Calu3 (cell line): ENCODE results near the gene NECTIN1. TPM values are rescaled to one million over a fixed set of nuclear protein-coding genes. Genes with fewer than 3 reads are reported as not detected.

Experiments used
- BruUV-seq: library from RNA; stranded (reverse); fragments of 400-500 nt; replicated peaks from 2 replicates; lab custom pipeline; 2021; lab: Mats Ljungman, UMichigan
- CTCF ChIA-PET: fragments of 300-600 bp; sonication (Branson Sonifier 250); formaldehyde crosslinking; loops from one replicate; lab custom pipeline; 2022; ENCODE audit warnings: antibody characterized with exemption; lab: Charles Lee
- DNase-seq: peaks from one replicate; pipeline ENCODE4 v3.0.0; 2022
- H3K27ac Mint-ChIP-seq: one replicate; pipeline ENCODE4 v1.8.0; 2022; ENCODE audit warnings: mixed read lengths; ENCODE audit not compliant: unreplicated experiment
- H3K27me3 Mint-ChIP-seq: one replicate; pipeline ENCODE4 v1.8.0; 2022; ENCODE audit warnings: mixed read lengths; ENCODE audit not compliant: unreplicated experiment
- H3K36me3 Mint-ChIP-seq: one replicate; pipeline ENCODE4 v1.8.0; 2022; ENCODE audit warnings: mild to moderate bottlenecking, moderate library complexity, mixed read lengths; ENCODE audit not compliant: insufficient read depth, unreplicated experiment
- H3K4me1 Mint-ChIP-seq: one replicate; pipeline ENCODE4 v1.8.0; 2022; ENCODE audit warnings: mild to moderate bottlenecking, low read depth, mixed read lengths; ENCODE audit not compliant: unreplicated experiment
- H3K4me3 Mint-ChIP-seq: one replicate; pipeline ENCODE4 v1.8.0; 2022; ENCODE audit warnings: mild to moderate bottlenecking, low read depth, moderate library complexity, mixed read lengths; ENCODE audit not compliant: unreplicated experiment
- H3K9me3 Mint-ChIP-seq: one replicate; pipeline ENCODE4 v1.8.0; 2022; ENCODE audit warnings: low read depth, mixed read lengths; ENCODE audit not compliant: unreplicated experiment
- intact Hi-C: fragments of 100-400 bp; cut with micrococcal nuclease; formaldehyde crosslinking; loops from one replicate; pipeline ENCODE4 v1.10.0; 2022; ENCODE audit not compliant: unreplicated experiment
- total RNA-seq: library from RNA; stranded (reverse); gene quantifications from 2 replicates; pipeline ENCODE4 v1.2.3, GENCODE V29; 2022
- TF ChIP-seq, protein P1 (sequence below): fragments of 200-600 bp; IDR thresholded peaks from one replicate; pipeline ENCODE4 v1.8.0; 2022; ENCODE audit warnings: antibody characterized with exemption; ENCODE audit not compliant: unreplicated experiment

NECTIN1 gene
- total RNA-seq, 1 experiment from 2014 or later, result 22.1 TPM

DNA sequence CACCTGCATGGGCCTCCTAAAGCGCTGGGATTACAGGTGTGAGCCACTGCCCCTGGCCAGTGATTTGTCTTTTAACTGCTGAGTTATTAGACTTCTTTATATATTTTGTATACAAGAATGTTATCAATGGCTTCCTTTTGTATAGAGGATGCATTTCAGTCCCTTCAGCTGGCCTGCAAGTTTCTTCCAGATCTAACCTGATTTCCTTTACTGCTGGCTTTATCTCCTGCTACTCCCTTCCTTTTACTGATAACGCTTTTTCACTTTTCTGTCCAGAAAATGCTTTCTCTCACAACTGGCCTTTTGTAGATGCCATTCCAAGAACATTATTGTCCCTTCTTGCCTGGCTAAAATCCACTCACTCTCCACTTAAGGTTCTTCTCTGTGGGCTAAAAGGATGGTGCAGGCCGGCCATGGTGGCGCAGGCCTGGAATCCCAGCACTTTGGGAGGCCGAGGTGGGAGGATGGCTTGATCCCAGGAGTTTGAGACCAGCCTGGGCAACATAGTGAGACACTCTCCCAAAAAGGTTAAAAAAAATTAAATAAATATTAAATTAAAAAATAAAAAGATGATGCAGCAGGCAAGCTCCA, 118.1 kb downstream of the NECTIN1 start:
- TF ChIP-seq, protein P1, sequence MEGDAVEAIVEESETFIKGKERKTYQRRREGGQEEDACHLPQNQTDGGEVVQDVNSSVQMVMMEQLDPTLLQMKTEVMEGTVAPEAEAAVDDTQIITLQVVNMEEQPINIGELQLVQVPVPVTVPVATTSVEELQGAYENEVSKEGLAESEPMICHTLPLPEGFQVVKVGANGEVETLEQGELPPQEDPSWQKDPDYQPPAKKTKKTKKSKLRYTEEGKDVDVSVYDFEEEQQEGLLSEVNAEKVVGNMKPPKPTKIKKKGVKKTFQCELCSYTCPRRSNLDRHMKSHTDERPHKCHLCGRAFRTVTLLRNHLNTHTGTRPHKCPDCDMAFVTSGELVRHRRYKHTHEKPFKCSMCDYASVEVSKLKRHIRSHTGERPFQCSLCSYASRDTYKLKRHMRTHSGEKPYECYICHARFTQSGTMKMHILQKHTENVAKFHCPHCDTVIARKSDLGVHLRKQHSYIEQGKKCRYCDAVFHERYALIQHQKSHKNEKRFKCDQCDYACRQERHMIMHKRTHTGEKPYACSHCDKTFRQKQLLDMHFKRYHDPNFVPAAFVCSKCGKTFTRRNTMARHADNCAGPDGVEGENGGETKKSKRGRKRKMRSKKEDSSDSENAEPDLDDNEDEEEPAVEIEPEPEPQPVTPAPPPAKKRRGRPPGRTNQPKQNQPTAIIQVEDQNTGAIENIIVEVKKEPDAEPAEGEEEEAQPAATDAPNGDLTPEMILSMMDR, result no peak
- CTCF ChIA-PET, result interaction anchor here (0.6 kb wide), 1 partner anchor 50 kb away, joined by 3 read pairs; no protein-coding TSS in a partner anchor
- intact Hi-C loops, result no loop called here
- Mint-ChIP-seq H3K27me3 (no peaks in the 10 kb centered on the region), H3K9me3 (peaks cover 2% of the 10 kb centered on the region), H3K4me1 (peaks cover 26% of the 10 kb centered on the region), H3K27ac (no peak overlapping the region), H3K4me3 (no peak overlapping the region), H3K36me3 (no peaks in the 10 kb centered on the region)
- BruUV-seq, result no TSS peak
- DNase-seq, result no peak

DNA sequence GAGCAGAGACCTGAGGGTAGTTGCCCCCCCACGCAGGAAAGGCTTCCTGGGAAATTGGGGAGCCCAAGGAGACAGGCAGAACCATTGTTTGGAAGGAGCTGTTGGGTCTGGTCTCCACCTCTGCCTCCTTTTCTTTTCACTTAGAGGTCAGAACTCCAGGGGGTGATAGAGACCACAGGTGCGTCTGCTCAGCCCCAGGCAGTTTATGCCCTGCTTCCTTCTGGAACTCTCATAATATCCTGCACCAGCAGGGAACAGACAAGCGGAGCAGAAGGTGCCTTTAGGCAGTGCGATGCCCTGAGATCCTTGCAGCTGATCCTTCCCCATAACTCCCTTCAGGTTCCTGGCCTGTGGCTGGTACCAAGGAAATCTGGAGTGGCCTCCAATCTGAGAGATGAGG, 120.2 kb downstream of the NECTIN1 start:
- H3K4me1 Mint-ChIP-seq, result peaks cover 15% of the 10 kb centered on the region
- BruUV-seq, result no TSS peak

DNA sequence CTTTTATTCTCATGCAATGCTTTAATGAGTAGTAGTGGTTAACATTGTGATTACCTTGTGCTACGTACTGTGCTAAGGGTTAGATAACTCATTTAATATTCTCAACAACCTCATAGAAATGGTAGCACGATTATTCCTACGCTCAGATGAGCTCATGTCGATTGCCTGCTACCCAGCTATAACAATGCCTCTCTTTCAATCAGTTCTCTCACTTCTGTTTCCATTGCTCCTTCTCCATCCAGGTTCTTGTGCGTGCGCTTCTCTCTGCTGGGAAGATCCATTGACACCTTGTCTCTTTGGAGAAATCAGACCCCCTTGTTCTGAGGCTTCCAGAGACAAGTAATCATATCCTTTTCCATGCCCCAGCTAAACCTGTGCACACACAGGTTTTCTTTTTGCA, 120.8 kb downstream of the NECTIN1 start:
- no peak overlapping the region for H3K4me3 Mint-ChIP-seq
- no peaks in the 10 kb centered on the region for H3K9me3 Mint-ChIP-seq
- BruUV-seq, result no TSS peak
- peaks cover 15% of the 10 kb centered on the region for H3K4me1 Mint-ChIP-seq
- H3K27ac Mint-ChIP-seq, result no peak overlapping the region
- intact Hi-C loops, result no loop called here
- H3K36me3 Mint-ChIP-seq, result no peaks in the 10 kb centered on the region
- H3K27me3 Mint-ChIP-seq, result no peaks in the 10 kb centered on the region
- CTCF ChIA-PET, result interaction anchor here (0.8 kb wide), 1 partner anchor 16 kb away, joined by 3 read pairs; no protein-coding TSS in a partner anchor
- TF ChIP-seq, protein P1, result no peak
- no peak for DNase-seq

More for the DNA sequence above, 120.2 kb downstream of the NECTIN1 start:
- no peaks in the 10 kb centered on the region for H3K36me3 Mint-ChIP-seq
- DNase-seq, result no peak
- CTCF ChIA-PET, result no interaction called here
- intact Hi-C loops, result no loop called here
- no peaks in the 10 kb centered on the region for H3K9me3 Mint-ChIP-seq
- no peak overlapping the region for H3K4me3 Mint-ChIP-seq
- H3K27ac Mint-ChIP-seq, result no peak overlapping the region
- TF ChIP-seq, protein P1, result no peak
- no peaks in the 10 kb centered on the region for H3K27me3 Mint-ChIP-seq

DNA sequence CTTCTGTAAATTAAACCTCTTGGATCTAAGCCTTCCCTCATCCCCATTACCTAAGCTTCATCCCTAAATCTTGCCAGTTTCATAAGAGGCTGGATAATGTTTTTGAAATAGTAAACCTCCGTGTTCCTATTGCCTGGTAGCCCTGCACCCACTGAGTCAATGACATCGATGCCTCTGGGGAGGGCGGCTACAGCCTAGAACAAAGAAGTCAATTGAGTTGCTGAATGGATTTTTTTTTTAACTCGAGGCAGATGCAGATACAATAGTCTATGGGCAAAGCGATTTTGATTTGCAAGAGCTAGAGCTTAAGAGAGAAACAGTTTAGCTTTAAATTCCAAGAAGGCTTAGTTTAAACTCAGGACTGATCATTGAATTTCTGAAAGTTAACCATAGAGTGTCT, 121.3 kb downstream of the NECTIN1 start:
- CTCF ChIA-PET, result interaction anchor here (0.8 kb wide), 1 partner anchor 16 kb away, joined by 3 read pairs; no protein-coding TSS in a partner anchor
- no peaks in the 10 kb centered on the region for H3K9me3 Mint-ChIP-seq
- H3K27ac Mint-ChIP-seq, result no peak overlapping the region
- no peak overlapping the region for H3K4me3 Mint-ChIP-seq
- intact Hi-C loops, result no loop called here
- peaks cover 15% of the 10 kb centered on the region for H3K4me1 Mint-ChIP-seq
- TF ChIP-seq, protein P1, result no peak
- no peaks in the 10 kb centered on the region for H3K36me3 Mint-ChIP-seq
- no peak for DNase-seq
- no TSS peak for BruUV-seq
- no peaks in the 10 kb centered on the region for H3K27me3 Mint-ChIP-seq
